ENCODE data around the gene NLRP10. TPM values are rescaled to one million over a fixed set of nuclear protein-coding genes. Genes with fewer than 3 reads are reported as not detected.

The NLRP10 gene
- total RNA-seq, 2 experiments from 2014 or later: not detected

DNA sequence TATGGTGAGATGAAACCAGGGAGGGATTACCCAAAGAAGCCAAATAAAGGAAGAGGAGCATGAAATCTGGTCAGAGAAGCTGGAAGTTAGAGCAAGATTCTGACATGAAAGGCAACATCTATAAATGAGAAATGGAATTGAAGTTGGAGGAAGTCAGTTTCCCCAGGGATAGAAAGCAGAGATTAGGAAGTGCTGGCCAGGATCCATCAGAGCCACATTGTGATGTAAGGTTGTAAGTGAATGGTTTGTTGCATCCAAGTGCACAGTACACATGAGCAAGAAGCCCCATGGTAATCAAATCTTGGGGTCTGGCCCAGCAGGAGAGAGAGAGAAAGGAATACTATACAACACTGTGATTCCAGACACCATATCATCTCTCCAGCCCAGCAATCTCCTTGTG is 6.6 kb upstream of the NLRP10 start:
- Mint-ChIP-seq H3K27me3 (ENCODE audit: low read depth) (peaks cover 8% of the 10 kb centered on the region), H3K4me1 (ENCODE audit: low read depth) (no peaks in the 10 kb centered on the region), H3K27ac (no peak overlapping the region), H3K4me3 (no peak overlapping the region), H3K36me3 (ENCODE audit: low read depth) (no peaks in the 10 kb centered on the region), H3K9me3 (ENCODE audit: insufficient read depth) (no peaks in the 10 kb centered on the region)
- DNase-seq: no peak
- no peak for ATAC-seq
- CTCF ChIA-PET: no interaction called here
- POLR2A ChIA-PET: no interaction called here

DNA sequence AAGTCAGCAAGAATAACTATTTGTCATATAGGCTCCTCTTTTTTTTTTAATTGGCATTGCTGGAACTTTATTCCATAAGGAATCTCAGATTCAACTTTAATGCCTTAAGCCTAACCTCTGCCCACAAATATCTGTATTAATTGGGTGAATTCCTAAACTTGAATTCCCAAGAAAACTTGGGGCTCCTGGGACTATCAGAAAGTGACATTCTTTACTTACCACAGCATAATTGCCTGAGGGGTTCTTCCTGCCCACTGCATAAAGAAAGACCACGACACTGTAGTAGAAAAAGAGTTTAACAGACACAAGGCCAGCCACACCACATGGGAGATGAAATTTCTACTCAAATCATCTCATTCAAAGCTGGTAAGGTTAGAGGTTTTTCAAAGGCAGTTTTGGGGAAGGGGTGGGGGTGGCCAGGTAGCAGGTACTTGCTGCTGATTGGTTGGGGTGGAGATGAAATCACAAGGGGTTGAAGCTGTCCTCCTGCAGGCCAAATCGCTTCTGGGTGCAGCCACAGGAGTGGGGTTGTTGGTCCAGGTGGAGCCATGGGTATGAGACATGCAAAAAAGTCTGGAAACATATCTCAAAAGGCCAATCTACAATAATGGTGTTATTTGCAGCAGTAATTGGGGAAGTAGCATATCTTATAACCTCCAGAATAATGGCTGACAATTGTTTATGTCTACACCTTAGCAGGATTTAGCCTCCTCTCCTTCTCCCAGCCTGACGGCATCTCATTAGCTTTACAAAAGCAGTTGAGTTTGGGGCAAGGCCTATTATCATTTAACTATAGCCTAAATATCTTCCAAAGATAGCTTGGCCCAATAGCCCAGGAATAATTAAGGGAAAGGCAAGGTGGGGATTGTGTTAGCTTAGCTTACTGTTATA is 4.8 kb upstream of the NLRP10 start:
- no peaks in the 10 kb centered on the region for H3K36me3 Mint-ChIP-seq (ENCODE audit: low read depth)
- H3K9me3 Mint-ChIP-seq (ENCODE audit: insufficient read depth): no peaks in the 10 kb centered on the region
- H3K4me1 Mint-ChIP-seq (ENCODE audit: low read depth): no peaks in the 10 kb centered on the region
- CTCF ChIA-PET: interaction anchor here (0.7 to 1.2 kb wide), 3 partner anchors 19 to 88 kb away, joined by 3 to 4 read pairs (median 3); no protein-coding TSS in a partner anchor
- no peak overlapping the region for H3K4me3 Mint-ChIP-seq
- H3K27me3 Mint-ChIP-seq (ENCODE audit: low read depth): peaks cover 10% of the 10 kb centered on the region
- H3K27ac Mint-ChIP-seq: no peak overlapping the region
- ATAC-seq (no peak), DNase-seq (no peak)
- POLR2A ChIA-PET: no interaction called here

DNA sequence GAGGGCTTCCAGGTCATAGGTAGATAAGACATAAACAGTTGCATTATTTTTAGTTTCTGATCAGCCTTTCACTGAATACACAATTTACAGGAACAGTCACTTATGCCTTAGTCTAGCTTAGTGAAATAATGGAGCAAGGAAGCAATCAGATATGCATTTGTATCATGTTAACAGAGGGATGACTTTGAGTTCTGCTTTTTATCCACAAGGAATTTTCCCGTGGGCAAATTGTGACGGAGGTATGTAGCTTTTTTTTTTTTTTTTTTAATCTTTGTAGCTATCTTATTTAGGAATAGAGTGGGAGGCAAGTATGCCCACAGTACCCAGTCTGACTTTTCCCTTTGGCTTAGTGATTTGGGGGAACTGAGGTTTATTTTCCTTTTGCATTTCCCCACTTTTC is 3.4 kb upstream of the NLRP10 start:
- Mint-ChIP-seq H3K27ac (no peak overlapping the region), H3K4me1 (ENCODE audit: low read depth) (no peaks in the 10 kb centered on the region), H3K36me3 (ENCODE audit: low read depth) (no peaks in the 10 kb centered on the region), H3K27me3 (ENCODE audit: low read depth) (peaks cover 10% of the 10 kb centered on the region), H3K9me3 (ENCODE audit: insufficient read depth) (no peaks in the 10 kb centered on the region), H3K4me3 (no peak overlapping the region)
- ATAC-seq (no peak), DNase-seq (no peak)
- ChIA-PET POLR2A (no interaction called here), CTCF (interaction anchor here (0.8 to 1.2 kb wide), 3 partner anchors 9 to 131 kb away, joined by 3 to 4 read pairs (median 3); no protein-coding TSS in a partner anchor)

DNA sequence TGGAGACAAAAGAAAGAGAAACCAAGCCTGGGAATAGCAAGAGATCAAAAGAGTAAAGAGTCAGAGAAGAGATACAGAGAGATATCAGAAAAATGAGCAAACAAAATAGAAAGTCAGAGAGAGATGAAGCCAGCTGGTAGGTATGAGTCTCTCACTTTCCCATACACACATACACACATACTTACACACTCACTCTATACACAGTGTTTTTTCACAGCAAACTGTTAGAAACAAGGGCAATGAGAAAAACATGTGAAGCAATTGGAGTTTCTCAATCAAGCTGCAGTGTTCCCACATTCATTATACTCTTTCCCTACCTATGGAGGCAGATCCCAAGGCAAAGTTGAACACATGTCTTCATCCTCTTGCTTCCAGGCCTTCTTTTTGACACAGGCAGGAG is 2.6 kb upstream of the NLRP10 start:
- no peak for DNase-seq
- Mint-ChIP-seq H3K4me3 (no peak overlapping the region), H3K4me1 (ENCODE audit: low read depth) (no peaks in the 10 kb centered on the region), H3K36me3 (ENCODE audit: low read depth) (no peaks in the 10 kb centered on the region), H3K9me3 (ENCODE audit: insufficient read depth) (no peaks in the 10 kb centered on the region), H3K27me3 (ENCODE audit: low read depth) (peaks cover 10% of the 10 kb centered on the region), H3K27ac (no peak overlapping the region)
- POLR2A ChIA-PET: no interaction called here
- ATAC-seq: no peak
- CTCF ChIA-PET: interaction anchor here (1.1 kb wide), 1 partner anchor 19 kb away, joined by 3 read pairs; the partner anchor contains the start of gene EIF3F

DNA sequence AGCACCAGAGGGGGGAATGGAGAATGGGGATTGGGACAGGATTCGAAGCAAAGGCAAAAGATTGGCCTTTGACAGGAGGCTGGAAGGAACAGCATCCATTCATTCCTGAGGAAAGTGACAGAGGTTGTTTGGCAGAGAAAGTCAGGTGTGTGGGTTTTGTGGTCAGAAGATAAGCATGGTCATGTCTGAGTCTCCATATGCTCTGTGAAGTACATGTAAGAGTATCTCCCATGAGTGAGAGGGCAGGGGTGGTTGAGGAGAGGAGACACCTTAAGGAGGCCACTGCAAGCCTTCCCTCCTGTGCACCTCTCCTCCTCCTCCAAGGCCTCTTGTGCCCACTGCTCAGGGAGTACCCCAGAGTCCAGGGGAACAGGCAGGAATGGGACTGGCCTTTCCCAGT is 1.9 kb upstream of the NLRP10 start:
- Mint-ChIP-seq H3K27ac (no peak overlapping the region), H3K4me3 (no peak overlapping the region), H3K4me1 (ENCODE audit: low read depth) (no peaks in the 10 kb centered on the region), H3K9me3 (ENCODE audit: insufficient read depth) (no peaks in the 10 kb centered on the region), H3K27me3 (ENCODE audit: low read depth) (peaks cover 10% of the 10 kb centered on the region), H3K36me3 (ENCODE audit: low read depth) (no peaks in the 10 kb centered on the region)
- no peak for DNase-seq
- ChIA-PET CTCF (interaction anchor here (1.1 kb wide), 1 partner anchor 20 kb away, joined by 3 read pairs; the partner anchor contains the start of gene EIF3F), POLR2A (no interaction called here)
- no peak for ATAC-seq

DNA sequence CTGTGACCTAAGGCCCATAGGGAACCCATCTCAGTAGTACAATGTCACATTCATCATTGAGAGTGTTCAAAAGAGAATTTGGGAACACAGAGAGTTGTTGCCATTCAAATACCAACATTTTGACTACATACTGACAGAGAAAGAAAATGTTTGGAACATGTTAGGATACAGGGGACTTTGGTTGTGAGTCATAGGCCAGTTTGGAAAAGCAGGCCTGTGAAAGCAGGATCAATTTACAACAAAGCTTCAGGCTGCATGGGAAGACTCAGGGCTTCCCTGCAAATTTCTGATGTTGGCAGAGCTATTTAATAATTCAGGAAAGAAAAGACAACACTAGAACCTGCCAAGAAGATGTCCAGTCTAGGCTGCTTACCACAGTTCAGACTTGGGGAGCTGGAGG is 374 bp downstream of the NLRP10 start:
- CTCF ChIA-PET: no interaction called here
- H3K36me3 Mint-ChIP-seq (ENCODE audit: low read depth): no peaks in the 10 kb centered on the region
- H3K4me3 Mint-ChIP-seq: no peak overlapping the region
- POLR2A ChIA-PET: no interaction called here
- peaks cover 8% of the 10 kb centered on the region for H3K27me3 Mint-ChIP-seq (ENCODE audit: low read depth)
- no peaks in the 10 kb centered on the region for H3K4me1 Mint-ChIP-seq (ENCODE audit: low read depth)
- H3K9me3 Mint-ChIP-seq (ENCODE audit: insufficient read depth): no peaks in the 10 kb centered on the region
- ATAC-seq (no peak), DNase-seq (no peak)
- H3K27ac Mint-ChIP-seq: no peak overlapping the region

DNA sequence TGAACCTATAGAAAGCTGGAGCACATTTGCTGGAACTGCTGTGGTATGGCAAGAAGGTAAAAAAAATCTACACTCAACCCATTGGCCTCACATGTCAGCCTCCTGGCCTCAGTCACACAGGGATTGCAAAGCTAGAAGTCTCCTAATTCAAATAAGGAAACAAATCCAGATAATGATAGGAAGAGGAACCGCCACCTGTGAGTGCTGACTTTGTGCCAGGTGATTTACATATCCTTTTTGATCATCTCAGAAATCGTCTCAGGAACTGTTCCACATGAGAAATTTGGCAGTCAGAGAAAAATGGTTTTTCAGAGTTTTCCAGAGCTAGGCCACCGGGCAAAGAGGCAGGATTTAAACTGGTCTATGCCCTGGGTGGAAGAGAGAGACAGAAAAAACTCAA is 986 bp downstream of the NLRP10 start:
- ChIA-PET CTCF (no interaction called here), POLR2A (no interaction called here)
- Mint-ChIP-seq H3K4me3 (no peak overlapping the region), H3K4me1 (ENCODE audit: low read depth) (no peaks in the 10 kb centered on the region), H3K36me3 (ENCODE audit: low read depth) (no peaks in the 10 kb centered on the region), H3K9me3 (ENCODE audit: insufficient read depth) (no peaks in the 10 kb centered on the region), H3K27me3 (ENCODE audit: low read depth) (peaks cover 8% of the 10 kb centered on the region), H3K27ac (no peak overlapping the region)
- ATAC-seq: no peak
- DNase-seq: no peak

DNA sequence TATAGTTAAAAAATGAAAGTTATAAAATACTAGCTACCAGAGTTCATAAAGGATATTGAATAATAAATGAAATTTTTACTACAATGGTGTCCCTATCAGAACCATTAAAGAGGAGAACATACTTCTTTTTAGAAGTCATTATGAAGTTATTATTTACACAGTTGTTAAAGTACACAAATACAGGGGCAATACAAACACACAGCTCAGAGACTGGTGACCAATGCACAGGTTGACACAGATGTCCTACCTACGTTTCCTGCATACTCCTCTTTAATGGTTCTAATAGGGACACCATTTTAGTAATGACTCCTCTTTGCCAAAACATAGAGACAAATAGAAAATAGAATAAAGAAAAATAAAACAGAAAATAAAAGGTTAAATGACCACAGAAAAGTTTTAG is 10.1 kb downstream of the NLRP10 start:
- no peak for DNase-seq
- Mint-ChIP-seq H3K27me3 (ENCODE audit: low read depth) (peaks cover 10% of the 10 kb centered on the region), H3K4me3 (no peak overlapping the region), H3K4me1 (ENCODE audit: low read depth) (no peaks in the 10 kb centered on the region), H3K27ac (no peak overlapping the region), H3K36me3 (ENCODE audit: low read depth) (no peaks in the 10 kb centered on the region), H3K9me3 (ENCODE audit: insufficient read depth) (no peaks in the 10 kb centered on the region)
- ChIA-PET POLR2A (no interaction called here), CTCF (no interaction called here)
- no peak for ATAC-seq

DNA sequence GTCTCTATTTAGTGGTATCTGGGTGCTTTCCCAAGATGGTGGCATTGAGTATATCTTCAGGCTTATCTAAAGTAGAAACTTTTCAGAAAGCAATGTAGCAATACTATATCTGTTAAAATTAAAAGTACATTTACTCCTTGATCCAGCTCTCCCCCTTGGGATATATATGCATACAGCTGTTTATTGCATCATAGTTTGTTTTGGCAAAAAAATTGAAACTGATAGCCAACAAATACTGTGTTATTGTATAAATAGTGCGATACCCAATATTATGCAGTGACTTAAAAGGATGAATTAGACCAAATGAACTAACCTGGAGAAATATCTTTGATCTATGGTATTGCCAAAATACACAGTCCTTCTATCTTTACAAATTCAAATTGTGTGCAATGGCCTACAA is 15.3 kb downstream of the NLRP10 start:
- no peak for ATAC-seq
- Mint-ChIP-seq H3K4me3 (no peak overlapping the region), H3K27ac (no peak overlapping the region), H3K36me3 (ENCODE audit: low read depth) (no peaks in the 10 kb centered on the region), H3K9me3 (ENCODE audit: insufficient read depth) (no peaks in the 10 kb centered on the region), H3K4me1 (ENCODE audit: low read depth) (no peaks in the 10 kb centered on the region), H3K27me3 (ENCODE audit: low read depth) (peaks cover 12% of the 10 kb centered on the region)
- POLR2A ChIA-PET: no interaction called here
- CTCF ChIA-PET: no interaction called here
- no peak for DNase-seq

DNA sequence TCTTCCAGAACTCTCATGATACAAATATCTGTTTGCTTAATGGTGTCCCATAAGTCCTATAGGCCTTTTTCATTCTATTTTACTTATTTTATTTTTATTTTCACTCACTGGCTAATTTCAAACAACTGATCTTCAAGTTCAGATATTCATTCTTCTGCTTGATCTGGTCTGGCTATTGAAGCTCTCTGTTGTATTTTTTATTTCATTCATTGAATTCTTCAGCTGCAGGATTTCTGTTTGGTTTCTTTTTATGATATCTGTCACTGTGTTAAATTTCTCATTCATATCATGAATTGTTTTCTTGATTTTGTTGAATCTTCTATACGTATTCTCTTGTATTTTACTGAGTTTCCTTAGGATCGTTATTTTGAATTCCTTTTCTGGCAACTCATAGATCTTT is 21.1 kb downstream of the NLRP10 start:
- Mint-ChIP-seq H3K4me3 (no peak overlapping the region), H3K27me3 (ENCODE audit: low read depth) (peaks cover 11% of the 10 kb centered on the region), H3K9me3 (ENCODE audit: insufficient read depth) (peaks cover 17% of the 10 kb centered on the region), H3K27ac (no peak overlapping the region), H3K36me3 (ENCODE audit: low read depth) (no peaks in the 10 kb centered on the region), H3K4me1 (ENCODE audit: low read depth) (no peaks in the 10 kb centered on the region)
- CTCF ChIA-PET: no interaction called here
- POLR2A ChIA-PET: no interaction called here
- DNase-seq: no peak
- ATAC-seq: no peak

DNA sequence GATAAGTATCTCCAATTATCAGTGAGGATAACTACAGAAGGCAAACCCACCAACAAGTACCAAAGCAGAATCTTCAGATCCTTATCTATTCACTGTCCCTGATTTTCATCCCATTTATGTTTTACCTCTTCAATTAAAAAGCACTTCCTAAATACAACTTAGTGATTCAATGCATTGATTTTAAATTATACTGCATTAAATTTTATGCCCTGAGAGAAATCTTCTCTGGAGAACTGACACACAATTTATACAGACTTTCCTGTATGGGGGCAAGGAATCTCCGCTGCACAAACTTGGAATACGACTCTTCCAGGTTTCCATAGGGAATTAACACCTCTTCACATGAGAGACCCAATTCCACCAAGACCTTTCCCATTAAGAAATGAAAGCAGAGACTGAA is 23.6 kb downstream of the NLRP10 start, which contains the start of gene OR10A3:
Gene OR10A3, minus strand, starts transcription at position 101 of the 400 bp plus-strand sequence. CDS start 2,188 bp downstream, outside the sequence.
- Mint-ChIP-seq H3K36me3 (ENCODE audit: low read depth) (no peaks in the 10 kb centered on the region), H3K9me3 (ENCODE audit: insufficient read depth) (peaks cover 17% of the 10 kb centered on the region), H3K27ac (no peak within 1 kb of the TSS), H3K4me3 (no peak within 1 kb of the TSS), H3K4me1 (ENCODE audit: low read depth) (no peaks in the 10 kb centered on the region), H3K27me3 (ENCODE audit: low read depth) (peaks cover 3% of the 10 kb centered on the region)
- ChIA-PET CTCF (no interaction called here), POLR2A (no interaction called here)
- DNase-seq (no peak), ATAC-seq (no peak)

DNA sequence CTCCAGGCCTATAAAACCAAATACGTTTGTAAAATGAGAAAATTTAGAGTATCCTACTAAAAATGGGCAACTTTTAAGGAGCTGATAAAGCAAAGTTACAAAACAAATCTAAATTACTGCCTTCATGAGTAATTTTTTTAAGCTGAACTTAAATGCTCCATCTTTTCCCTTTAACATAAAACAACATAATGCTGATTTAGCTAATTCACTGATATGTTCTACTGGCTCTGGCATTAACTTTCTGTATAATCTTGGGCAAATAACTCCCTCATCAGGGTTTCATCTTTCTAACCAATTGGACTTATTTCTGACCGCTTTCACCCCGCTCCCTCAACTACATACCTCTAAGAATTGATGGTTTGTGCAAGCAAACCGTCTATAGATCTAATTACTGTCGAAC is 24.1 kb downstream of the NLRP10 start:
- no peak for DNase-seq
- Mint-ChIP-seq H3K27ac (no peak overlapping the region), H3K27me3 (ENCODE audit: low read depth) (peaks cover 3% of the 10 kb centered on the region), H3K4me3 (no peak overlapping the region), H3K36me3 (ENCODE audit: low read depth) (no peaks in the 10 kb centered on the region), H3K4me1 (ENCODE audit: low read depth) (no peaks in the 10 kb centered on the region), H3K9me3 (ENCODE audit: insufficient read depth) (peaks cover 17% of the 10 kb centered on the region)
- ChIA-PET POLR2A (no interaction called here), CTCF (no interaction called here)
- no peak for ATAC-seq

DNA sequence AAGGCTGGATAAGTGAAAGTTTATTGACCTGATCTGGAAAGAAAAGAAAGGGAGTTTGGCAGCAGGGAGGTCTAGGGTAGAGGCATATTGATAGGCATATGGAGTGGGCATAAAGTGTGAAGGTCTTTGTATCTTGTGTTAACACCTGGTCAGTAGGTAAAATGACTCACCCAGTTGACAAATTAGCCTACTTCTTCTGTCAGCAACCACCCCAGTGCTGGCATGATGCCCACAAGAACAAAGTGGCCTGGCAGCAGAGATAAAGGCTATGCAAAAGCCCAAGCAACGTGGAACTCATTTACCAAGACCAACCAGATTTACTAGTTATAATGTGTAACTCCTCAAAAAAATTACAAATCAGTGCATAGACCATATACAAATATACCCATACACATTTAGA is 28.6 kb downstream of the NLRP10 start:
- ChIA-PET CTCF (no interaction called here), POLR2A (no interaction called here)
- H3K9me3 Mint-ChIP-seq (ENCODE audit: insufficient read depth): no peaks in the 10 kb centered on the region
- no peak for ATAC-seq
- no peak overlapping the region for H3K27ac Mint-ChIP-seq
- H3K27me3 Mint-ChIP-seq (ENCODE audit: low read depth): peaks cover 9% of the 10 kb centered on the region
- no peaks in the 10 kb centered on the region for H3K36me3 Mint-ChIP-seq (ENCODE audit: low read depth)
- DNase-seq: no peak
- H3K4me3 Mint-ChIP-seq: no peak overlapping the region
- no peaks in the 10 kb centered on the region for H3K4me1 Mint-ChIP-seq (ENCODE audit: low read depth)

Measured in activated CD8-positive, alpha-beta T cell treated with anti-CD3 and anti-CD28 coated beads, Interleukin-2, amount 10 ng/mL, durations not matched to agents 7 days and 5 days (primary cell).